NK-92 (cell line): ENCODE results near the gene LARP6.
"Not testable (repeated sequence)": the region's sequence is repeated elsewhere in the genome, so short reads cannot be mapped to it uniquely, and the experiment has no call there.

Experiments used
- DNase-seq: peaks from one replicate; lab custom pipeline; 2025; ENCODE audit not compliant: unreplicated experiment; lab: John Stamatoyannopoulos, UW

The LARP6 gene

DNA sequence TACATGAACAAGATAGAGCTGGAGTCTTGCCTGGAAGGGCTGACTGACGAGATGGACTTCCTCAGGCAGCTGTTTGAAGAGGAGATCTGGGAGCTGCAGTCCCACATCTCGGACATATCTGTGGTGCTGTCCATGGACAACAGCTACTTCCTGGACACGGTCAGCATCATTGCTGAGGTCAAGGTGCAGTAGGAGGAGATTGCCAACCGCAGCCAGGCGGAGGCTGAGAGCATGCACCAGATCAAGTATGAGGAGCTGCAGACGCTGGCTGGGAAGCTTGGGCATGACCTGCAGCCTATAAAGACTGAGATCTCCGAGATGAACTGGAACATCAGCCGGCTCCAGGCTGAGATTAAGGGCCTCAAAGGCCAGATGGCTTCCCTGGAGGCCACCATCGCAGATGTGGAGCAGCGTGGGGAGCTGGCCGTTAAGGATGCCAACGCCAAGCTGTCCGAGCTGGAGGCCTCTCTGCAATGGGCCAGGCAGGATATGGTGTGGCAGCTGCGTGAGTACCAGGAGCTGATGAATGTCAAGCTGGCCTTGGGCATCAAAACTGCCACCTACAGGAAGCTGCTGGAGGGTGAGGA, 5.5 kb upstream of the LARP6 start:
- DNase-seq: no peak

DNA sequence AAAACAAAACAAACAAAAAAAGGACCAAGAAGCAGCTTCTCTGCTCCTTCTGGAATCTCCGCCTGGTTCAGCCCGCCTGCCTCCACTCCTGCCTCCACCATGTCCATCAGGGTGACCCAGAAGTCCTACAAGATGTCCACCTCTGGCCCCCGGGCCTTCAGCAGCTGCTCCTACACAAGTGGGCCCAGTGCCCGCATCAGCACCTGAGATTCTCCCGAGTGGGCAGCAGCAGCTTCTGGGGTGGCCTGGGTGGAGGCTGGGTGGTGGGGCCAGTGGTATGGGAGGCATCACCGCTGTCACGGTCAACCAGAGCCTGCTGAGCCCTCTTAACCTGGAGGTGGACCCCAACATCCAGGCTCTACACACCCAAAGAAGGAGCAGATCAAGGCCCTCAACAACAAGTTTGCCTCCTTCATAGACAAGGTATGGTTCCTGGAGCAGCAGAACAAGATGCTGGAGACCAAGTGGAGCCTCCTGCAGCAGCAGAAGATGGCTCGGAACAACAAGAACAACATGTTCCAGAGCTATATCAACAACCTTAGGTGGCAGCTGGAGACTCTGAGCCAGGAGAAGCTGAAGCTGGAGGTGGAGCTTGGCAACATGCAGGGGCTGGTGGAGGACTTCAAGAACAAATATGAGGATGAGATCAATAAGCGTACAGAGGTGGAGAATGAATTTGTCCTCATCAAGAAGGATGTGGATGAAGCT, 4.8 kb upstream of the LARP6 start:
- not testable (repeated sequence) for DNase-seq

DNA sequence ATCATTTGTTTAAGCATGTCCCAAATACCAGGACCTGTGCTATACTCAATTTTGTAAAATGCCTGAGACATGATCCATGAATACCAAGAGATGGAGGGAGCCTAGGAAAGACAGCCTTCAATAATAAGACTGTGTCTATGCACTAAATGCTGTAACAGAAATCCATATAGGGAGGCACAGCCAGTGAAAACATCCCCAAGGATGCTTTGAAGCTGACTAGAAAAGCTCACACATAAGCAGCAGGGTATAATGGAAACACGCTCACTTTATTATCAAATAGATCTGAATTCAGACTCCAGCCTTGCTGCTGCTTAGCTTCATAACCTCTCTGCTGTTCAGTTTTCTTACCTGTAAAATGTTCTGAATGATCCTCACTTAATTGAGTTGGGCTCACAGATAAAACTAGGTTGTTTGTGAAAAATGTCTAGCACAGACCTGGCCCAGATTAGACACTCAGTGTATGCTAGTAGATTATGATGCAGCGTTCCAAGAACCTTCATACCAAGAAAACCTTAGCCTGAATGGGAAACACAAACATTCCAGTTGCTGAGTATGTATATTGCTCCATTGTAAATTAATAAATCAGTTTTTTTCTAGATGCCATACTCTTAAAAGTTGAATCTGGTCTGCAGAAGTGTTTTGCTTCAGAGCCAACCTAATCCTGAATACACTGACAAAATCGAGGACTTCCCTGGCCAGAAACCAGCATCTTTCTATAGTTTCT, 3.8 kb upstream of the LARP6 start:
- DNase-seq: no peak

GRCh38 chr15:70856884-70857561, 3.1 kb upstream of the LARP6 start:
- no peak for DNase-seq

- no peak for DNase-seq
These were observed 2.4 kb upstream of the LARP6 start for GRCh38 chr15:70856177-70856883.

GRCh38 chr15:70855764-70856163, 1.8 kb upstream of the LARP6 start:
- no peak for DNase-seq

DNA sequence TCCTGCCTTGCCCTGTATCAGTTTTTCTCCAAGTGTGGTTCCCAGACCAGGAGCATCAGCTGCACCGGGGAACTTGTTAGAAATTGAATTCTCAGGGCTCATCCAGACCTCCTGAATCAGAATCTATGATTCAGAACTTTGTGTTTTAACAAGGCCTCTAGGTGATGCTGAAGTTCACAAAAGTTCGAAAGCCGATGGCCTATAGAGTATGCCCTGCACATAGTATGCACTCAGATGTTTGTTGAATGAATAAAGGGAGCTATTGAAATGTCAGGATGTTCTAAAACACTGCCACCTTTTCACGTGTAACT, 664 bp upstream of the LARP6 start:
- DNase-seq: no peak

DNA sequence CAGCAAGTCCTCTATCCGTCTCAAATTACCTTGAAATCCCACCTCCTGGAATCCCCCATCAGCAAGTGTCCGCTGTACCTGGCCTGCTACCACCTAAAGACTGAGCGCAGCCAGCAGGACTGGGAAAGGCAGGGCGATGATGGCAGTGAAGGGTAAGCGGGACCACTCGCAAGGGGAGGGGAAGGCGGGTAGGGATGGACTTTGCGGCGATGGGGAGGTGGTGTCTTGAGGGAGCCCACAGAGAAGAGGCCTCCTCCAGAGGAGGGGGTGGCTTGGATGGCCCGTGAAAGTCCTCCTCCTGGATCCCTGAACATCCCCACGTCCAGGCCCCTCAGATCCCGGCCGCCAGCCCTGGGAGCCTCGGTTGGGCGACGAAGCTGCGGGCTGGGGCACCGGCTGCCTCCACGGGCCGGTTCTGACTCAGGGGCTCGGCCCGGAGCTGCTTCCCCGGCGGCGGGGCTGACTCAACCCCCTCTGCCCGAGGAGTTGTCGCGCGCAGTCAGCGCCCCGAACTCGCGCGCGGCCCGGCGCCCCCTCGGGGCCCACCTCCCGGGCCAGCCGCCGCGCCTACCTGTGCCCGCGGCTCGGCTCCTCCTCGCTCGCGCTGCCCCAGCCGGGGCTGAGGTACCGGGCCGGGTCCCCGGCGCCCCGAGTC, 512 bp downstream of the LARP6 start:
- DNase-seq: no peak

DNA sequence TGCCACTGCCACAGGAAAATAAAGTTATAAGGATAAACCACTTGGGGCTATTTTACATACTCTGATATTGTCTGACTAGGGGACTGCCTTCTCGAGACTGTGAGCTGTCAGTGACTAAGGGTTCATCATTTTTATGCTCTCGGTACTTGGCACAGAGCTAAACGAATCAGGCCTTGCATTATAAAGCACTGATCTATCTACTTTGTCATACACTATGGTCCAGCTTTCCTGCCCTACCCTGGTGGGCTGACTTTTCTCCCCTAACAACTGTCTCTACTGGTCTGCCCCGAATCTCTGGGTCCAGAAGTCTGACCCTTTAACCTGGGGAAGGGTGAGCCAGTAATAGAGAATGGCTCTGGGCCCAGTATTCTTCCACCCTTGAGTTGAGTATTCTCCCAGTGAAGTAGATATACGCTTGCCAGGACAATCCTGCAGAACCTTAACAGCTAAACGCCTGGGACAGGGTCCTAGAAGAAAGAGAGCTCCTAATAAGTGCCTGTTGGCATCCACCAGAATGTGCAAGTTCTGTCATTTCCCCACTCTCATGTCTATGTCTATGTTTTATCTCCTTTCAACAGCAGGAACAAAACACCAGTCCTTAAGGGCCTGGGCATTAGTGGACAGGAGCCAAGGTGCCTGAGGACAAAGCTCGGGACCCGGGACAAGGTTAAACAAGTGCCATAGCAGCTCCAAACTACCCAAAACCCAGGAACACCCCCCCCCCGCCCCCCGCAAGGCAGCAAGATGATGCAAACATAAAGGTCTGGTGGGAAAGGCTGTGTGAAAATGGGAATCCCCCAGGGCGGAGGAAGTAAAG, 1.2 kb downstream of the LARP6 start:
- DNase-seq: no peak

GRCh38 chr15:70851889-70852288, 2.1 kb downstream of the LARP6 start:
- DNase-seq: no peak

GRCh38 chr15:70845602-70846360, 8.2 kb downstream of the LARP6 start:
- DNase-seq: no peak

DNA sequence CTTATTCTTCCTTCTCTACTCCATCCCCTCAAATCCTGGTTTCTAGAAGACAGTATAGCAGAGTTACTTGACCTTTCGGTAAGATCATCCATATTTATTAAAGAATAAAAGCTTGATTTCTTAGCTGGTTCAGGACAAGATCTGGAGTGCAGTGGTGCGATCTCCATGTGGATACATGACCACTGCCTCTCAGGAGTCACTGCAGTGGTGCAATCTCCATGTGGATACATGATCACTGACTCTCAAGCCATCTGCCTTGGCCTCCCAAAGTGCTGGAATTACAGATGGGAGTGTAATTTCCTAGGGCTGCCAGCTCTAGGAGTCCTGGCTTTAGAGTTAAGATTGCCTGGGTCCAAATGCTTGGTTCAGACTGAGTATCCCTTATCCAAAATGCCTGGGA, 16.5 kb downstream of the LARP6 start:
- no peak for DNase-seq

DNA sequence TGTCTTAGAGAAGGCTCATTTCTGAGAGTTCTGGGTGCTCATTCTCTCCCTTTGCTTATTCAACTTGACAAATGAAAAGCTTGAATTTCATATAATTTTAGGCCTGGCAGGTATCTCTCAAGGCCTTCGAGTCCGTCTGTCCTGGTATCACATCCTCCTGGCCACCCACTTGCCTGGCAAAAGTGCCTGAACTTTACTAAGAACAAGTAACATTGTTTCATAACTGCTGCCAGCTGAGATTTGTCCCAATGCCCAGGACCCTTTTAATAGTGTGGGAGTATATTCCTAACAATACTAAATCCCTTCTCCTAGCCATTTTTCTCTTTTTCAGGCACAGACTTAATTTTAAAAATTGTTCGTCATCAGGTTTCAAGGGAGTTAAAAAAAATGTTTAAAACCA, 18.1 kb downstream of the LARP6 start:
- no peak for DNase-seq

GRCh38 chr15:70835415-70835814, 18.5 kb downstream of the LARP6 start:
- no peak for DNase-seq

- no peak for DNase-seq
These were observed 19.0 kb downstream of the LARP6 start for GRCh38 chr15:70834999-70835398.

DNA sequence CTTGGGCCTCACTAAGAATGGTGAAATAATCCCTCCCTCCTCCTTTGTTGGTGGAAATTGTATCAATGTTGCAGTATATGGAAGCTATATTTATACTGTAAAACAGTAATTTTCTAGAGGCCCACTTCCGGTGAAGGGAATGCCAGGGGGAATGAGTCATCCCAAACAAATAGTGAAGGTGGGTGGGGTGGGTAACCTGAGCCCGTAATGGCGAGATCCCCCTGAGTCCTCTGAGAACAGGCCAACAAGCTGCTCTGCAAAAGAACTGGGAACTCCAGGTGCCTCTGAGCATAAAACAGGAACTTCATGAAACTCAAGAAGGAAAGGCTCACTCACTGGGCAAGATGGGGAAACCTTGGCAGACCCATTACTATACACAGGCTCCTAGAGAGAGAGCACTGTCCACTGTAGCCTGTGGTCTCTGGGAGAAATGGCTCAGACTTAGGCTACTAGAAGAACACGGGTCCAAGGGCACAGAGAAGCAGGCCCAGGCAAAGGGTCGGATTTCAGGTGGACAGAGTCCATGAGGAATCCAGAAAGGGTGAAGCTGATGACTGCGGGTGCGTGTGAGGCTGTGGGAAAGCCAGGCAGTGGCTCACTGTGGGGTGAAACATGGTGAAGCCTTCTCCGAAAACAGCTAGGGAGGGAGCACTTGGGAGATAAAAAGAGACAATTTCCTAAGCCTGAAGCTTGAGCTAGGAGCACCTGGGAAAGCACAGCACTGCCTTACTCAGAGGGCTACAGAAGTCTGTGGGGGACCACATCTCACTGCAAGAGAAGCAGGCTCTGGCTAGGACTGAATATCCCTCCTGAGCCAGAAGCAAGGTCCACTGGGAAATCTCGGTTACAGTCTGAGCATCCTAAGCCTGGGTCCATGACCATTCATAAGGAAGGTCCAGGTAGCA, 19.8 kb downstream of the LARP6 start:
- DNase-seq: no peak

- DNase-seq: no peak
These were observed 20.5 kb downstream of the LARP6 start for GRCh38 chr15:70833422-70833821.

DNA sequence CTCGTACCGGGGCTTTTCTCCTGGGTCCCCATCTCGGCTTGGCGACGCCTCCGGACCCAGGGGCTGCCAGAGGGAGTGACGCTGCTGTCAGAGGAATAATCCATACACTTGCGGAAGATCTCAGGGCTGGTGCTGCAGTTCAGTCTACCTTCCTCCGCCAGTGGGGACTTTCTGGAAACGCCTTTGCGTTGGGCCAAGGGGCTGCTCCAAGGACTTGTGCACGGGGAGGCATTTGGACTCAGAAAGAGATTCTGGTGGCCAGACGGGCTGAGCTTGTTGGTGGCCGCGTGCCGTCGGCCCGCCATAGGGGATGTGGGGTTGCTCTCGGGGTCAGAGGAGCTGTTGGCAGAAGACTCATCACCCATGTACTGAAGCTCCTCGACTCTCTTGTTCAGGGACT, 21.8 kb downstream of the LARP6 start:
- DNase-seq: no peak
